HL-60 (cell line): ENCODE measurements around the gene DIP2A.

ENCODE experiments used
- TF ChIP-seq, protein P1 (sequence below): IDR thresholded peaks from 2 replicates; pipeline ENCODE4 v1.6.1; 2012; ENCODE audit warnings: low read depth; ENCODE audit not compliant: insufficient replicate concordance
- TF ChIP-seq, protein P2 (sequence below): IDR thresholded peaks from one replicate; pipeline ENCODE4 v1.5.1; 2011; ENCODE audit warnings: low read length, control low read depth, inconsistent platforms; ENCODE audit not compliant: insufficient read depth

DNA sequence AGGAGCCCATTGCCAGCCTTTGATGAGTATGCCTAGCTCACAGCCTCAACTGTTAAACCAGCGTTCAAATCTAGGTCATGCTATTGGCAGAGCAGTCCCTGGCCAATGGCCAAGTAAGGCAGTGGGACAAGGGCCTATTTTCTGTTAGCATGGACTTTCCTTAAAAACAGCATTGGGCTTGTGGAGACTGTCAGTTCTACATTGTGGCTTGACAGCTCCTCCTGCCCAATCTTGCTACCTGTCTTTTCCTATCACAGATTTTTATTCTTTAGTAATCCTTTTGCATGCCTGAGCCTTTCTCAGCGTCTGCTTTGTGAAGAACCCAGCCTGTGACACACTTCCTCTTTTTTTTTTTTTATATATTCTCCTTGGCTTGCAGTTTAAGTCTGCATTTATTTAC is 56.4 kb downstream of the DIP2A start:
- TF ChIP-seq, protein P1, sequence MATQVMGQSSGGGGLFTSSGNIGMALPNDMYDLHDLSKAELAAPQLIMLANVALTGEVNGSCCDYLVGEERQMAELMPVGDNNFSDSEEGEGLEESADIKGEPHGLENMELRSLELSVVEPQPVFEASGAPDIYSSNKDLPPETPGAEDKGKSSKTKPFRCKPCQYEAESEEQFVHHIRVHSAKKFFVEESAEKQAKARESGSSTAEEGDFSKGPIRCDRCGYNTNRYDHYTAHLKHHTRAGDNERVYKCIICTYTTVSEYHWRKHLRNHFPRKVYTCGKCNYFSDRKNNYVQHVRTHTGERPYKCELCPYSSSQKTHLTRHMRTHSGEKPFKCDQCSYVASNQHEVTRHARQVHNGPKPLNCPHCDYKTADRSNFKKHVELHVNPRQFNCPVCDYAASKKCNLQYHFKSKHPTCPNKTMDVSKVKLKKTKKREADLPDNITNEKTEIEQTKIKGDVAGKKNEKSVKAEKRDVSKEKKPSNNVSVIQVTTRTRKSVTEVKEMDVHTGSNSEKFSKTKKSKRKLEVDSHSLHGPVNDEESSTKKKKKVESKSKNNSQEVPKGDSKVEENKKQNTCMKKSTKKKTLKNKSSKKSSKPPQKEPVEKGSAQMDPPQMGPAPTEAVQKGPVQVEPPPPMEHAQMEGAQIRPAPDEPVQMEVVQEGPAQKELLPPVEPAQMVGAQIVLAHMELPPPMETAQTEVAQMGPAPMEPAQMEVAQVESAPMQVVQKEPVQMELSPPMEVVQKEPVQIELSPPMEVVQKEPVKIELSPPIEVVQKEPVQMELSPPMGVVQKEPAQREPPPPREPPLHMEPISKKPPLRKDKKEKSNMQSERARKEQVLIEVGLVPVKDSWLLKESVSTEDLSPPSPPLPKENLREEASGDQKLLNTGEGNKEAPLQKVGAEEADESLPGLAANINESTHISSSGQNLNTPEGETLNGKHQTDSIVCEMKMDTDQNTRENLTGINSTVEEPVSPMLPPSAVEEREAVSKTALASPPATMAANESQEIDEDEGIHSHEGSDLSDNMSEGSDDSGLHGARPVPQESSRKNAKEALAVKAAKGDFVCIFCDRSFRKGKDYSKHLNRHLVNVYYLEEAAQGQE: no peak
- TF ChIP-seq, protein P2, sequence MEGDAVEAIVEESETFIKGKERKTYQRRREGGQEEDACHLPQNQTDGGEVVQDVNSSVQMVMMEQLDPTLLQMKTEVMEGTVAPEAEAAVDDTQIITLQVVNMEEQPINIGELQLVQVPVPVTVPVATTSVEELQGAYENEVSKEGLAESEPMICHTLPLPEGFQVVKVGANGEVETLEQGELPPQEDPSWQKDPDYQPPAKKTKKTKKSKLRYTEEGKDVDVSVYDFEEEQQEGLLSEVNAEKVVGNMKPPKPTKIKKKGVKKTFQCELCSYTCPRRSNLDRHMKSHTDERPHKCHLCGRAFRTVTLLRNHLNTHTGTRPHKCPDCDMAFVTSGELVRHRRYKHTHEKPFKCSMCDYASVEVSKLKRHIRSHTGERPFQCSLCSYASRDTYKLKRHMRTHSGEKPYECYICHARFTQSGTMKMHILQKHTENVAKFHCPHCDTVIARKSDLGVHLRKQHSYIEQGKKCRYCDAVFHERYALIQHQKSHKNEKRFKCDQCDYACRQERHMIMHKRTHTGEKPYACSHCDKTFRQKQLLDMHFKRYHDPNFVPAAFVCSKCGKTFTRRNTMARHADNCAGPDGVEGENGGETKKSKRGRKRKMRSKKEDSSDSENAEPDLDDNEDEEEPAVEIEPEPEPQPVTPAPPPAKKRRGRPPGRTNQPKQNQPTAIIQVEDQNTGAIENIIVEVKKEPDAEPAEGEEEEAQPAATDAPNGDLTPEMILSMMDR: no peak
